ENCODE measurements around the gene AP2M1. TPM values are rescaled to one million over a fixed set of nuclear protein-coding genes. Genes with fewer than 3 reads are reported as not detected.
A peak's percentile ranks its signal among the peaks of the same experiment; 100 is the strongest.

AP2M1 gene
- total RNA-seq, 1 donor from 2014 or later: 401 TPM

DNA sequence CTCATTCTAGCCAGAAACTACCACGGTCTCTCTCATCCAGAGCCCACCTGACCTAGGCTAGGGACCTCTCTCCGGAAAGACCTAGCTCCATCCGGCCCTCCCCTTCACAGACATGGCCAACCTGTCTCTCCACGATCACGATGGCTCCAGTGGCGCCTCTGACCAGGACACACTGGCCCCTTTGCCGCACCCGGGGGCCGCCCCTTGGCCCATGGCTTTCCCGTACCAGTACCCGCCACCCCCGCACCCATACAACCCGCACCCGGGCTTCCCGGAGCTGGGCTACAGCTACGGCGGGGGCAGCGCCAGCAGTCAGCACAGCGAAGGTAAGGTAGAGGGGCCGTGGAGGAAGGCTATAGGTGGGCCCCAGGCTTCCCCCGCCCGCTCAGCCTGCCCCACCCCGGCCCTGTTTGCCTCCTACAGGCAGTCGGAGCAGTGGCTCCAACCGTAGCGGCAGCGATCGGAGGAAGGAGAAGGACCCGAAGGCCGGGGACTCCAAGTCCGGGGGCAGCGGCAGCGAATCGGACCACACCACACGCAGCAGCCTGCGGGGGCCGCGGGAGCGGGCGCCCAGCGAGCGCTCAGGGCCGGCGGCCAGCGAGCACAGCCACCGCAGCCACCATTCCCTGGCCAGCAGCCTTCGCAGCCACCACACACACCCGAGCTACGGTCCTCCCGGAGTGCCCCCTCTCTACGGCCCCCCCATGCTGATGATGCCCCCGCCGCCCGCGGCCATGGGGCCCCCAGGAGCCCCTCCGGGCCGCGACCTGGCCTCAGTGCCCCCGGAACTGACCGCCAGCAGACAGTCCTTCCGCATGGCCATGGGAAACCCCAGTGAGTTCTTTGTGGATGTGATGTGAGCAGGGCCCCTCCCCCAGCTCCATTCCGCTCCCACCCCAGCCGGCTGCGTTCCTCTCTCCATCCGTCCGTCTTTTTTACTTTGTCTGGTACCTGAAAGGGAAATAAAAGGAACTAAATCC lies 4.5 kb upstream of the AP2M1 start:
- no peaks in the 10 kb centered on the region for H3K9me3 Mint-ChIP-seq (ENCODE audit: unreplicated experiment)
- TF ChIP-seq, protein P1, sequence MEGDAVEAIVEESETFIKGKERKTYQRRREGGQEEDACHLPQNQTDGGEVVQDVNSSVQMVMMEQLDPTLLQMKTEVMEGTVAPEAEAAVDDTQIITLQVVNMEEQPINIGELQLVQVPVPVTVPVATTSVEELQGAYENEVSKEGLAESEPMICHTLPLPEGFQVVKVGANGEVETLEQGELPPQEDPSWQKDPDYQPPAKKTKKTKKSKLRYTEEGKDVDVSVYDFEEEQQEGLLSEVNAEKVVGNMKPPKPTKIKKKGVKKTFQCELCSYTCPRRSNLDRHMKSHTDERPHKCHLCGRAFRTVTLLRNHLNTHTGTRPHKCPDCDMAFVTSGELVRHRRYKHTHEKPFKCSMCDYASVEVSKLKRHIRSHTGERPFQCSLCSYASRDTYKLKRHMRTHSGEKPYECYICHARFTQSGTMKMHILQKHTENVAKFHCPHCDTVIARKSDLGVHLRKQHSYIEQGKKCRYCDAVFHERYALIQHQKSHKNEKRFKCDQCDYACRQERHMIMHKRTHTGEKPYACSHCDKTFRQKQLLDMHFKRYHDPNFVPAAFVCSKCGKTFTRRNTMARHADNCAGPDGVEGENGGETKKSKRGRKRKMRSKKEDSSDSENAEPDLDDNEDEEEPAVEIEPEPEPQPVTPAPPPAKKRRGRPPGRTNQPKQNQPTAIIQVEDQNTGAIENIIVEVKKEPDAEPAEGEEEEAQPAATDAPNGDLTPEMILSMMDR (IDR thresholded peaks at IDR 0.05; ENCODE audit: unreplicated experiment): no peak
- peaks cover 18% of the 10 kb centered on the region for H3K27me3 Mint-ChIP-seq (ENCODE audit: unreplicated experiment)
- H3K4me3 Mint-ChIP-seq (ENCODE audit: unreplicated experiment): no peak overlapping the region
- peaks cover 52% of the 10 kb centered on the region for H3K36me3 Mint-ChIP-seq (ENCODE audit: low read depth, unreplicated experiment)
- DNase-seq (ENCODE audit: low spot score): no peak
- peaks cover 4% of the 10 kb centered on the region for H3K4me1 Mint-ChIP-seq (ENCODE audit: unreplicated experiment)
- no peak overlapping the region for H3K27ac Mint-ChIP-seq (ENCODE audit: unreplicated experiment)

DNA sequence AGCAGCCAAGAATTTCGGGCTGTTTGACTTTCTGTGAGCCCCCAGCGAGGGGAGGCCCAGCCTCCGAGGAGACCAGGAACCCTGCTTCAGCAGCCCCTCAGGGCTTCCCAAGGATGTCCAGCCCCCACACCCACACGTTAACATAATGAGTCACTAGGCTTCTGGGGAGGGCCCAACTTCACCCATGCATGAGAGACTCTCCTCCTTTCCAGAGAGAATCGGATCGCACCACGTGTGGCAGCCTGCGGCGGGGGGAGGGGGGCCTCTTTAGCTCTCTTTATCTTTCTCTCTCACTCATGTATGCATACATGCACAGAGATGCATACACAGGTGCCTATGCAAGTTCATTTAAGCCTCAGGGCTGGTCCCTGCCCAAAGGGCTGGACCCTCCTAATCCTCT lies 3.1 kb upstream of the AP2M1 start:
- Mint-ChIP-seq H3K27ac (ENCODE audit: unreplicated experiment) (no peak overlapping the region), H3K27me3 (ENCODE audit: unreplicated experiment) (peaks cover 18% of the 10 kb centered on the region), H3K4me1 (ENCODE audit: unreplicated experiment) (peaks cover 12% of the 10 kb centered on the region), H3K4me3 (ENCODE audit: unreplicated experiment) (peak overlapping the region; percentile 65), H3K9me3 (ENCODE audit: unreplicated experiment) (no peaks in the 10 kb centered on the region), H3K36me3 (ENCODE audit: low read depth, unreplicated experiment) (peaks cover 48% of the 10 kb centered on the region)
- TF ChIP-seq, protein P1 (IDR thresholded peaks at IDR 0.05; ENCODE audit: unreplicated experiment): no peak
- no peak for DNase-seq (ENCODE audit: low spot score)

DNA sequence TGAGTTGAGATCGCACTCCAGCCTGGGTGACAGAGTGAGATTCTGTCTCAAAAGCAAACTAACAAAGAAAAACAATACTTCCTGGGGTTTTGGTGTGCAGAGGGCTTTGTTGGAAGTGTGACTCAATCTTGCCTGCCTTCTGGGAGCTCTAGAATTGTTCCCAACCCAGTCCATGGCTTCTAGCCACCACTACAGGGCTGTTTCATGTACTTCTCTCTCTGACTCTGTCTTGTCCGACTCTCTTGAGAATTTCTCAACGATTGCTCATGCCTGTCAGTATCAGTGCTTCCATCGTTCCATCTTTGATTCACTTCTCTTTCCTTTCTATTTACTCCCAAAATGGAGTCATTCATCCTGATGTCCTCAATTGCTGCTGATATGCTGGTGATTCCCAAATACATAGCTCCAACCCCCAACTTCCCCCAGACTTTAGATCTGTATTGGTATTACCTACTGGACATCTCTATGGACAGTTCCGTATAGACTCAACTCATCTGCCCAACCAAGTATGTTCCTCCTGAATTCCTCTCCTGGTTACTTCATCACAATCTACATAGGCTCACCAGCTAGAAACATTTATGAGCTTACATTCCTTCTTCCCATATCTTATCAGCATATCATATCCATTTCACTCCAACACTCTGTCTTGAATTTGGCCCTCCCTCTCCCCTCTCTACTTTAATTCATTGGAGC lies 1.8 kb upstream of the AP2M1 start:
- TF ChIP-seq, protein P1 (IDR thresholded peaks at IDR 0.05; ENCODE audit: unreplicated experiment): no peak
- Mint-ChIP-seq H3K4me1 (ENCODE audit: unreplicated experiment) (peaks cover 23% of the 10 kb centered on the region), H3K27me3 (ENCODE audit: unreplicated experiment) (peaks cover 20% of the 10 kb centered on the region), H3K4me3 (ENCODE audit: unreplicated experiment) (peak overlapping the region; percentile 17), H3K9me3 (ENCODE audit: unreplicated experiment) (no peaks in the 10 kb centered on the region), H3K36me3 (ENCODE audit: low read depth, unreplicated experiment) (peaks cover 42% of the 10 kb centered on the region), H3K27ac (ENCODE audit: unreplicated experiment) (no peak overlapping the region)
- no peak for DNase-seq (ENCODE audit: low spot score)

DNA sequence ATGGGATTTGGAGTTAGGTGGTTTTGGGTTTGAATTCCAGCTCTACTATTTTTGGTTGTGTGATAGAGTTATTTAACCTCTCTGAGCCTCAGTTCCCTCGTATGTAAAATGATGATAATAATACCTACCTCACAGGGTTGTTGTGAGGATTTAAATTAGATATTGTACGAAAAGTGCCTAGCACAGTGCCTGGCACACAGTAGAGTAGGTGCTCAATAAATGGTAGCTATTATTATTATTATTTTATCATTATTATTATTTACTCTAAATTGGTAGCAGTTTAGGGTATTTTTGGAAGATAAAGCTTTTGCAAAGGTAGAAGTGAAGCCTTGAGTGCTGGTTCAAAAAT lies 1.3 kb upstream of the AP2M1 start:
- Mint-ChIP-seq H3K27ac (ENCODE audit: unreplicated experiment) (peak overlapping the region; percentile 75), H3K27me3 (ENCODE audit: unreplicated experiment) (peaks cover 22% of the 10 kb centered on the region), H3K4me3 (ENCODE audit: unreplicated experiment) (peak overlapping the region; percentile 74), H3K36me3 (ENCODE audit: low read depth, unreplicated experiment) (peaks cover 46% of the 10 kb centered on the region), H3K4me1 (ENCODE audit: unreplicated experiment) (peaks cover 28% of the 10 kb centered on the region), H3K9me3 (ENCODE audit: unreplicated experiment) (no peaks in the 10 kb centered on the region)
- no peak for DNase-seq (ENCODE audit: low spot score)
- TF ChIP-seq, protein P1 (IDR thresholded peaks at IDR 0.05; ENCODE audit: unreplicated experiment): no peak

DNA sequence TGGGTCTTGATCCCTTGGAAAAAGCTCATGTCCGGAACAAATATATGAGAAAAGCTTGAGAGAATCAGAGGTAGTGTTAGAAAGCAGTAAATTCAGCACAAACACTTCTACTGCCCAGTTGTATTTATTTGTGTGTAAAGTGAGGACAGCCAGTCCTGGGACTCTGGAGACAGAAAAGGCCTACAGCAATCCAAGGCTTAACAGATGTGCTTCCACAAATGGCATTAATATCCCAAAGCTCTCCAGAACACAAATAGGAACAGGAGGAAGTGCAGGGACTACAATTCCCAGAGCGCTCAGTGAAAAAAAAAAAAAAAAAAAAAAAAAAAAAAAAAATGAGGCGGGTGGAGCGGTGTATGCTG lies 390 bp upstream of the AP2M1 start:
- Mint-ChIP-seq H3K4me3 (ENCODE audit: unreplicated experiment) (peak overlapping the region; percentile 99), H3K4me1 (ENCODE audit: unreplicated experiment) (peaks cover 32% of the 10 kb centered on the region), H3K27me3 (ENCODE audit: unreplicated experiment) (peaks cover 19% of the 10 kb centered on the region), H3K9me3 (ENCODE audit: unreplicated experiment) (no peaks in the 10 kb centered on the region), H3K27ac (ENCODE audit: unreplicated experiment) (peak overlapping the region; percentile 75), H3K36me3 (ENCODE audit: low read depth, unreplicated experiment) (peaks cover 44% of the 10 kb centered on the region)
- TF ChIP-seq, protein P1 (IDR thresholded peaks at IDR 0.05; ENCODE audit: unreplicated experiment): no peak
- DNase-seq (ENCODE audit: low spot score): no peak

All from endothelial cell (in vitro differentiated cells).